BJ (cell line): ENCODE data around the gene PIP5K1C. TPM values are rescaled to one million over a fixed set of nuclear protein-coding genes. Genes with fewer than 3 reads are reported as not detected.

Experiments used
- CTCF ChIA-PET: fragments of 350-600 bp; formaldehyde crosslinking; extraction: SDS; loops from one replicate; lab custom pipeline; 2021; ENCODE audit warnings: antibody characterized with exemption, inconsistent platforms; lab: Yijun Ruan, JAX
- POLR2A ChIA-PET: fragments of 300-600 bp; sonication (Branson Sonifier 250); formaldehyde crosslinking; extraction: SDS; loops from one replicate; lab custom pipeline; 2021; ENCODE audit warnings: antibody characterized with exemption; lab: Charles Lee
- DNase-seq: peaks from one replicate; pipeline ENCODE4 v3.0.0-alpha.2; 2011; ENCODE audit warnings: low read depth
- H3K27me3 ChIP-seq: 2 replicates; pipeline ENCODE4 v1.6.0; 2011; ENCODE audit warnings: low read length; ENCODE audit not compliant: control insufficient read depth, insufficient read depth
- H3K36me3 ChIP-seq: 2 replicates; pipeline ENCODE4 v1.5.1; 2011; ENCODE audit warnings: low read length; ENCODE audit not compliant: control insufficient read depth, insufficient read depth
- H3K4me3 ChIP-seq: 2 replicates; pipeline ENCODE4 v1.5.1; 2011; ENCODE audit warnings: low read depth, mild to moderate bottlenecking, control low read depth, low read length
- polyA minus RNA-seq: library from RNA; depleted of rRNA, polyadenylated mRNA; stranded (reverse); fragments of >200 nt; gene quantifications from 2 replicates; pipeline ENCODE4 v1.2.3, GENCODE V29; 2011; rRNA and poly(A)+ RNA removed
- polyA plus RNA-seq: library from polyadenylated mRNA; depleted of rRNA; stranded (reverse); fragments of >200 nt; gene quantifications from 2 replicates; pipeline ENCODE4 v1.2.3, GENCODE V29; 2011; rRNA removed
- TF ChIP-seq, protein P1 (sequence below): IDR thresholded peaks from 2 replicates; pipeline ENCODE4 v1.5.1; 2011; ENCODE audit warnings: low read depth, mild to moderate bottlenecking, control low read depth, inconsistent platforms, low read length, moderate library complexity; ENCODE audit not compliant: insufficient read depth

The PIP5K1C gene, protein sequence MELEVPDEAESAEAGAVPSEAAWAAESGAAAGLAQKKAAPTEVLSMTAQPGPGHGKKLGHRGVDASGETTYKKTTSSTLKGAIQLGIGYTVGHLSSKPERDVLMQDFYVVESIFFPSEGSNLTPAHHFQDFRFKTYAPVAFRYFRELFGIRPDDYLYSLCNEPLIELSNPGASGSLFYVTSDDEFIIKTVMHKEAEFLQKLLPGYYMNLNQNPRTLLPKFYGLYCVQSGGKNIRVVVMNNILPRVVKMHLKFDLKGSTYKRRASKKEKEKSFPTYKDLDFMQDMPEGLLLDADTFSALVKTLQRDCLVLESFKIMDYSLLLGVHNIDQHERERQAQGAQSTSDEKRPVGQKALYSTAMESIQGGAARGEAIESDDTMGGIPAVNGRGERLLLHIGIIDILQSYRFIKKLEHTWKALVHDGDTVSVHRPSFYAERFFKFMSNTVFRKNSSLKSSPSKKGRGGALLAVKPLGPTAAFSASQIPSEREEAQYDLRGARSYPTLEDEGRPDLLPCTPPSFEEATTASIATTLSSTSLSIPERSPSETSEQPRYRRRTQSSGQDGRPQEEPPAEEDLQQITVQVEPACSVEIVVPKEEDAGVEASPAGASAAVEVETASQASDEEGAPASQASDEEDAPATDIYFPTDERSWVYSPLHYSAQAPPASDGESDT
- 14.2 and 35.3 TPM in 2 replicates for polyA plus RNA-seq
- 68.9 and 70.9 TPM in 2 replicates for polyA minus RNA-seq

DNA sequence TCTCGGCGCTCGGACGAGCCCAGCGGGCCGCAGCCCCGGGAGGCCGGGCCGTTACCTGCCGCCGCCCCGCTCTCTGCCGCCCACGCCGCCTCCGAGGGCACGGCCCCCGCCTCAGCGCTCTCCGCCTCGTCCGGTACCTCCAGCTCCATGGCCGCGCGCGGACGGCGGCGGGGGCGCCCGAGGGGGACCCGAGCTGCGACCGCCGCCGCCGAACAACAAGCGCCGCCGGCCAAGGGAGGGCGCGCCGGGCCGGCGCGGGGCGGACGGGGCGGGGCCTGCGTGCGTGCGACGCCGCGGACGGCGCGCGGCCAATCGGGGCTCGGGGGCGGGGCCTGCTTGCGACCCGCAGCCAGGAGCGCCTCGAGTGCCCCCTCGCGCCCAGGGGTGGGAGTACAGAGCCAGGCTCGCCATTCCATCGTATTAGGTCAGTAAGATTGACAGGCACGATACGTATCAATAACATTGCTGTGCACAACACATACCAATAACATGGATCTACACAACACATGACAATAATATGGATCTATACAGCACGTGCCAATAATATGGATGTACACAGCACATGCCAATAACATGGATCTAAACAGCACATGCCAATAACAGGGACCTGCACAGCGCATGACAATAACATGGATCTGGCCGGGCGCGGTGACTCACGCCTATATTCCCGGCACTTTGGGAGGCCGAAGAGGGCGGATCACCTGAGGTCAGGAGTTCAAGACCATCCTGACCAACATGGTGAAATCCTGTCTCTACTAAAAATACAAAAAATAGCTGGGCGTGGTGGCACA, at the start of gene PIP5K1C:
Gene PIP5K1C, minus strand, starts transcription at position 227 of the 791 bp plus-strand sequence. Its CDS starts 78 bp downstream, at position 149.
- TF ChIP-seq, protein P1, sequence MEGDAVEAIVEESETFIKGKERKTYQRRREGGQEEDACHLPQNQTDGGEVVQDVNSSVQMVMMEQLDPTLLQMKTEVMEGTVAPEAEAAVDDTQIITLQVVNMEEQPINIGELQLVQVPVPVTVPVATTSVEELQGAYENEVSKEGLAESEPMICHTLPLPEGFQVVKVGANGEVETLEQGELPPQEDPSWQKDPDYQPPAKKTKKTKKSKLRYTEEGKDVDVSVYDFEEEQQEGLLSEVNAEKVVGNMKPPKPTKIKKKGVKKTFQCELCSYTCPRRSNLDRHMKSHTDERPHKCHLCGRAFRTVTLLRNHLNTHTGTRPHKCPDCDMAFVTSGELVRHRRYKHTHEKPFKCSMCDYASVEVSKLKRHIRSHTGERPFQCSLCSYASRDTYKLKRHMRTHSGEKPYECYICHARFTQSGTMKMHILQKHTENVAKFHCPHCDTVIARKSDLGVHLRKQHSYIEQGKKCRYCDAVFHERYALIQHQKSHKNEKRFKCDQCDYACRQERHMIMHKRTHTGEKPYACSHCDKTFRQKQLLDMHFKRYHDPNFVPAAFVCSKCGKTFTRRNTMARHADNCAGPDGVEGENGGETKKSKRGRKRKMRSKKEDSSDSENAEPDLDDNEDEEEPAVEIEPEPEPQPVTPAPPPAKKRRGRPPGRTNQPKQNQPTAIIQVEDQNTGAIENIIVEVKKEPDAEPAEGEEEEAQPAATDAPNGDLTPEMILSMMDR: peak; percentile 77
- POLR2A ChIA-PET: interaction anchor here (0.6 kb wide), 2 partner anchors 123 to 407 kb away, joined by 3 to 4 read pairs; no protein-coding TSS in a partner anchor
- CTCF ChIA-PET: interaction anchor here (0.6 to 9.5 kb wide), 12 partner anchors 9 to 119 kb away, joined by 3 to 99 read pairs (median 4); no protein-coding TSS in a partner anchor

GRCh38 chr19:3748965-3749364, 48.7 kb upstream of the PIP5K1C start:
- DNase-seq: no peak
- POLR2A ChIA-PET: interaction anchor here (0.7 kb wide), 1 partner anchor 286 kb away, joined by 13 read pairs; no protein-coding TSS in a partner anchor
- H3K36me3 ChIP-seq: peaks cover 5% of the 10 kb centered on the region; the same call in 1 of the 2 replicates
- TF ChIP-seq, protein P1: no peak
- H3K4me3 ChIP-seq: no peak overlapping the region
- H3K27me3 ChIP-seq: 0 out of 2 replicates have a peak, but pooled peaks cover 2% of the 10 kb centered on the region
- CTCF ChIA-PET: interaction anchor here (0.6 to 1.6 kb wide), 2 partner anchors 13 to 220 kb away, joined by 4 to 5 read pairs; partner anchors contain the start of genes APBA3 and MRPL54

More for the DNA sequence above, at the start of gene PIP5K1C:
- Histone ChIP-seq H3K4me3 (peak within 1 kb of the TSS; percentile 93), H3K36me3 (peaks cover 7% of the 10 kb centered on the region; the same call in 1 of the 2 replicates), H3K27me3 (no peaks in the 10 kb centered on the region)
- DNase-seq: no peak

DNA sequence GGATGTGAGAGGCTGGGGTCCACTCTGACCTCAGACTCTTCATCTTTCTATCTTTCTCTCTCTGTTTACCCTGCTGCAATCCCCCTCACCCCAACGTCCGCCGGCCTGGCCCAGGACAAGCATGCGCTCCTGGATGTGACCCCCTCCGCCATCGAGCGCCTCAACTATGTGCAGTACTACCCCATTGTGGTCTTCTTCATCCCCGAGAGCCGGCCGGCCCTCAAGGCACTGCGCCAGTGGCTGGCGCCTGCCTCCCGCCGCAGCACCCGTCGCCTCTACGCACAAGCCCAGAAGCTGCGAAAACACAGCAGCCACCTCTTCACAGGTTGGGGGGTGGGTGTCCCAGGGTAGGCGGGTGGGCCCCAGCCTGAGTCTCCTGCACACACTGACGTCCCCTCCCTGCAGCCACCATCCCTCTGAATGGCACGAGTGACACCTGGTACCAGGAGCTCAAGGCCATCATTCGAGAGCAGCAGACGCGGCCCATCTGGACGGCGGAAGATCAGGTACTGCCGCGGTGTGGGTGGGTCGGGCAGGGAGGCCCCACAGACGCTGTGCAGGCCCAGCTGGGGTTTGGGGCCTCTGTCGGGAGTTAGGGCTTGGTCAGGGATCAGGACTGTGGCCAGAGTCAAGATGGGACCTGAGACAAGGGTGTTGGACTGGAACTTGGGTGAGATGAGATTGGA, 46.2 kb upstream of the PIP5K1C start:
- Histone ChIP-seq H3K4me3 (no peak overlapping the region), H3K27me3 (peaks cover 2% of the 10 kb centered on the region; the same call in 1 of the 2 replicates), H3K36me3 (peaks cover 3% of the 10 kb centered on the region; the same call in 1 of the 2 replicates)
- no peak for DNase-seq
- CTCF ChIA-PET: interaction anchor here (1.1 kb wide), 1 partner anchor 140 kb away, joined by 3 read pairs; no protein-coding TSS in a partner anchor
- TF ChIP-seq, protein P1: no peak
- POLR2A ChIA-PET: no interaction called here

DNA sequence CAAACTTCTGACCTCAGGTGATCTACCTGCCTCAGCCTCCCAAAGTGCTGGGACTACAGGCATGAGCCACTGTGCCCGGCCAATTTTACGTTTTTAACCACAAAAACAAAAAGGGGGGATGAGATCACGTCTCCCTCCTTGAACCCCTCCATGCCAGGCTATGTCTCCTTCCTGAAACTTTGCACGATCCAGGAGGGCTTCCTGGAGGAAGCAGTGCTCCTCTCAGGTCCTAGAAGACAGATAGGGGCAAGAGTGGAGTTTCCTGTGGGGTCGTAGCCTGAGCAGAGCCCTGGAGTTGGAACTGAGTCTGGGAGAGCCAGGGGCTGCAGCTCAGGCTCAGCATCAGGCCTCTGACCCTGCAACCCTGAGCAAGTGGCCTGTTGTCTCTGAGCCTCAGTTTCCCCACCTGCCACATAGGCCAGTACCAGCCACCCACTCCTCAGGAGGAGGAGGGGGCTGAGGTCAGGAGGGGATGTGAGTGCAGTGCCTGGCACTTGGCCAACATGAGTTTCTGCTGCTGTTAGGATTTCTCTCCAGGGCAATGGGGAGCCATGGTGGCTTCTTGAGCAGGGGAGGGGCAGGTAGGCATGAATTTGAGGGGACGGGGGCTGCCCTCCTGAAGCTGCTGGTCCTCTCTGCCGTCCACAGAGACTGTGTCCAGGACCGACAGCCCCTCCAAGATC, 45.2 kb upstream of the PIP5K1C start:
- TF ChIP-seq, protein P1: no peak
- CTCF ChIA-PET: no interaction called here
- POLR2A ChIA-PET: no interaction called here
- DNase-seq: no peak
- H3K27me3 ChIP-seq: peaks cover 2% of the 10 kb centered on the region; the same call in 1 of the 2 replicates
- H3K36me3 ChIP-seq: no peaks in the 10 kb centered on the region
- H3K4me3 ChIP-seq: no peak overlapping the region
